HG02884 (cell line): ENCODE data around the gene SLC2A1.

Experiments used
- ATAC-seq: cut with Tn5 transposase; IDR thresholded peaks from one replicate; pipeline ENCODE4 v1.9.1; 2021; ENCODE audit warnings: mild to moderate bottlenecking, moderate library complexity; ENCODE audit not compliant: unreplicated experiment

SLC2A1 gene

GRCh38 chr1:42943166-42943565, 15.5 kb downstream of the SLC2A1 start:
- ATAC-seq = no peak

- no peak for ATAC-seq
Observed at GRCh38 chr1:42942444-42942843, 16.2 kb downstream of the SLC2A1 start.

GRCh38 chr1:42941640-42942330, 16.9 kb downstream of the SLC2A1 start:
- no peak for ATAC-seq

- no peak for ATAC-seq
Observed at GRCh38 chr1:42940851-42941639, 17.6 kb downstream of the SLC2A1 start.

- no peak for ATAC-seq
Observed at GRCh38 chr1:42938645-42939615, 19.7 kb downstream of the SLC2A1 start.

GRCh38 chr1:42937836-42938644, 20.6 kb downstream of the SLC2A1 start:
- ATAC-seq = no peak

- ATAC-seq = no peak
Observed at GRCh38 chr1:42937141-42937696, 21.4 kb downstream of the SLC2A1 start.

GRCh38 chr1:42936309-42937078, 22.2 kb downstream of the SLC2A1 start:
- no peak for ATAC-seq

- no peak for ATAC-seq
Observed at GRCh38 chr1:42935971-42936308, 22.7 kb downstream of the SLC2A1 start.

GRCh38 chr1:42935313-42935895, 23.3 kb downstream of the SLC2A1 start:
- ATAC-seq = no peak

GRCh38 chr1:42934541-42935312, 23.9 kb downstream of the SLC2A1 start:
- no peak for ATAC-seq

- ATAC-seq = no peak
Observed at GRCh38 chr1:42933610-42934491, 24.8 kb downstream of the SLC2A1 start.

- ATAC-seq = no peak
Observed at GRCh38 chr1:42933060-42933586, 25.5 kb downstream of the SLC2A1 start.

- ATAC-seq = no peak
Observed at GRCh38 chr1:42932442-42932941, 26.2 kb downstream of the SLC2A1 start.

- peak; percentile 47 for ATAC-seq
Observed at GRCh38 chr1:42931911-42932422, 26.7 kb downstream of the SLC2A1 start.

GRCh38 chr1:42931108-42931539, 27.5 kb downstream of the SLC2A1 start:
- ATAC-seq = no peak
